Measurements from ENCODE around the gene KIF2A.

The KIF2A gene

GRCh38 chr5:62385131-62385530 is 79.1 kb downstream of the KIF2A start:
- DNase-seq (ENCODE audit: low read depth in 2 of 2) = no peak

- DNase-seq (ENCODE audit: low read depth in 2 of 2) = no peak
These were observed 79.9 kb downstream of the KIF2A start for GRCh38 chr5:62385816-62386400.

GRCh38 chr5:62386824-62387223 is 80.8 kb downstream of the KIF2A start:
- no peak for DNase-seq (ENCODE audit: low read depth in 2 of 2)

- DNase-seq (ENCODE audit: low read depth in 2 of 2) = no peak
These were observed 89.4 kb downstream of the KIF2A start for GRCh38 chr5:62395210-62395950.

GRCh38 chr5:62403411-62404250 is 97.6 kb downstream of the KIF2A start, which contains the start of gene DIMT1:
Gene DIMT1 (minus strand): TSS chr5:62403905. CDS start chr5:62403772, 133 bp downstream.
- DNase-seq (ENCODE audit: low read depth in 2 of 2) = peak; percentile 83 to 91

GRCh38 chr5:62412549-62413329 is 106.7 kb downstream of the KIF2A start, which contains the start of gene IPO11:
Gene IPO11 (plus strand): TSS chr5:62412763. CDS start chr5:62437280, 24,517 bp downstream.
- DNase-seq (ENCODE audit: low read depth in 2 of 2) = peak; percentile 95 to 99

- no peak for DNase-seq (ENCODE audit: low read depth in 2 of 2)
These were observed 107.7 kb downstream of the KIF2A start for GRCh38 chr5:62413711-62414110.

GRCh38 chr5:62418462-62419076 is 112.6 kb downstream of the KIF2A start:
- no peak for DNase-seq (ENCODE audit: low read depth in 2 of 2)

GRCh38 chr5:62419609-62420008 is 113.6 kb downstream of the KIF2A start:
- DNase-seq (ENCODE audit: low read depth in 2 of 2) = no peak

- DNase-seq (ENCODE audit: low read depth in 2 of 2) = no peak
These were observed 115.4 kb downstream of the KIF2A start for GRCh38 chr5:62421414-62421813.

GRCh38 chr5:62424763-62425162 is 118.8 kb downstream of the KIF2A start:
- DNase-seq (ENCODE audit: low read depth in 2 of 2) = no peak

- no peak for DNase-seq (ENCODE audit: low read depth in 2 of 2)
These were observed 126.0 kb downstream of the KIF2A start for GRCh38 chr5:62431735-62432620.

GRCh38 chr5:62432621-62433064 is 126.6 kb downstream of the KIF2A start:
- no peak for DNase-seq (ENCODE audit: low read depth in 2 of 2)
